H1 (cell line): ENCODE measurements around the gene COL27A1. TPM values are rescaled to one million over a fixed set of nuclear protein-coding genes. Genes with fewer than 3 reads are reported as not detected.
A peak's percentile ranks its signal among the peaks of the same experiment; 100 is the strongest.

Experiments
- CTCF ChIA-PET: fragments of 300-600 bp; sonication (Branson Sonifier 250); formaldehyde crosslinking; loops from one replicate; lab custom pipeline; 2021; ENCODE audit not compliant: partially characterized antibody; lab: Charles Lee
- POLR2A ChIA-PET: fragments of 300-600 bp; sonication (Branson Sonifier 250); formaldehyde crosslinking; loops from one replicate; lab custom pipeline; 2021; ENCODE audit warnings: inconsistent platforms; ENCODE audit not compliant: partially characterized antibody; lab: Charles Lee
- DNase-seq, 2 experiments: peaks; one replicate each; pipeline versions ENCODE4 v3.0.0 to v3.0.0-alpha.2; 2010 to 2022; ENCODE audit warnings: low spot score in 2 of 2, low read depth in 1 of 2, mixed read lengths in 1 of 2
- FAIRE-seq: peaks from 2 replicates; lab custom pipeline; 2011; peaks lifted over from hg19 to GRCh38; lab: Jason Lieb, UNC
- H2AFZ ChIP-seq: 2 replicates; pipeline ENCODE4 v1.8.1; 2012; ENCODE audit warnings: low read length, inconsistent platforms
- H2AK5ac ChIP-seq: 2 replicates; pipeline ENCODE4 v1.6.1; 2013; ENCODE audit warnings: low read depth, low read length
- H2BK120ac ChIP-seq: replicated peaks from 2 replicates; pipeline ENCODE3; 2013; ENCODE audit warnings: low read depth, low read length, inconsistent platforms
- H2BK12ac ChIP-seq: 2 replicates; pipeline ENCODE4 v1.6.1; 2013; ENCODE audit warnings: low read depth, low read length
- H2BK15ac ChIP-seq: 2 replicates; pipeline ENCODE4 v1.6.1; 2013; ENCODE audit warnings: low read length
- H2BK20ac ChIP-seq: 2 replicates; pipeline ENCODE4 v1.6.1; 2013; ENCODE audit warnings: low read length
- H2BK5ac ChIP-seq: 2 replicates; pipeline ENCODE4 v1.6.1; 2013; ENCODE audit warnings: low read depth, low read length
- H3K14ac ChIP-seq: 2 replicates; pipeline ENCODE4 v1.6.1; 2013; ENCODE audit warnings: inconsistent platforms; ENCODE audit not compliant: insufficient read length
- H3K18ac ChIP-seq: 2 replicates; pipeline ENCODE4 v1.6.1; 2013; ENCODE audit warnings: low read length; ENCODE audit errors: extremely low read depth
- H3K23ac ChIP-seq: 2 replicates; pipeline ENCODE4 v1.6.1; 2013; ENCODE audit warnings: inconsistent platforms; ENCODE audit not compliant: insufficient read length
- H3K23me2 ChIP-seq: 2 replicates; pipeline ENCODE4 v1.6.1; 2013; ENCODE audit warnings: low read depth, low read length
- H3K27ac ChIP-seq: 2 replicates; pipeline ENCODE4 v1.6.1; 2011; ENCODE audit warnings: low read depth, low read length, inconsistent platforms
- H3K27me3 ChIP-seq, 4 experiments: replicated peaks in 1 of 4; 1 replicate in 1 of 4; 2 replicates in 3 of 4; pipeline versions ENCODE4 v1.6.1 to v1.8.1; 2011 to 2013; ENCODE audit warnings: low read length in 3 of 4, mild to moderate bottlenecking in 3 of 4, inconsistent platforms in 2 of 4, mixed read lengths in 2 of 4, moderate library complexity in 1 of 4; ENCODE audit not compliant: control insufficient read depth in 3 of 4, insufficient read depth in 3 of 4; ENCODE audit errors: extremely low read depth in 1 of 4
- H3K36me3 ChIP-seq, 4 experiments: 2 replicates each; pipeline versions ENCODE4 v1.6.1 to v1.8.1; 2011 to 2013; ENCODE audit warnings: mild to moderate bottlenecking in 4 of 4, low read length in 3 of 4, moderate library complexity in 2 of 4, control low read depth in 1 of 4, inconsistent platforms in 1 of 4; ENCODE audit not compliant: insufficient read depth in 4 of 4, control insufficient read depth in 2 of 4
- H3K4ac ChIP-seq: replicated peaks from 2 replicates; pipeline ENCODE3; 2013; ENCODE audit warnings: low read length, low read depth, mixed read lengths, inconsistent platforms; ENCODE audit not compliant: insufficient read length
- H3K4me1 ChIP-seq, 4 experiments: replicated peaks in 1 of 4; 1 replicate in 1 of 4; 2 replicates in 3 of 4; pipeline versions ENCODE4 v1.6.1 to v1.8.1; 2011 to 2013; ENCODE audit warnings: low read length in 3 of 4, inconsistent platforms in 2 of 4, mixed read lengths in 1 of 4; ENCODE audit not compliant: insufficient read depth in 4 of 4, control insufficient read depth in 3 of 4
- H3K4me2 ChIP-seq, 2 experiments: 2 replicates each; pipeline versions ENCODE4 v1.6.1 to v1.8.1; 2011 to 2013; ENCODE audit warnings: low read depth in 2 of 2, low read length in 2 of 2, control low read depth in 1 of 2, inconsistent platforms in 1 of 2, mild to moderate bottlenecking in 1 of 2; ENCODE audit not compliant: insufficient read depth in 1 of 2
- H3K4me3 ChIP-seq, 4 experiments: fragments of 200-600, 300-600 bp in 1 of 4; sonication (generic), shearing (Covaris generic), sonication (Bioruptor Twin) in 1 of 4; 2 replicates each; pipeline versions ENCODE4 v1.5.1 to v1.8.1; 2011 to 2016; ENCODE audit warnings: low read length in 4 of 4, low read depth in 3 of 4, control low read depth in 2 of 4, inconsistent platforms in 2 of 4, mild to moderate bottlenecking in 2 of 4, mixed read lengths in 1 of 4, moderate library complexity in 1 of 4; ENCODE audit not compliant: insufficient read depth in 2 of 4; ENCODE audit errors: extremely low read depth in 1 of 4
- H3K56ac ChIP-seq: replicated peaks from 2 replicates; pipeline ENCODE3; 2013; ENCODE audit warnings: low read depth, mild to moderate bottlenecking, mixed read lengths, low read length, inconsistent platforms; ENCODE audit not compliant: insufficient read length
- H3K79me1 ChIP-seq: 2 replicates; pipeline ENCODE4 v1.6.1; 2013; ENCODE audit warnings: low read depth, low read length, control low read depth
- H3K79me2 ChIP-seq, 2 experiments: 2 replicates each; pipeline versions ENCODE4 v1.6.1 to v1.8.1; 2012 to 2013; ENCODE audit warnings: low read length in 2 of 2, mild to moderate bottlenecking in 2 of 2, inconsistent platforms in 1 of 2; ENCODE audit not compliant: insufficient read depth in 2 of 2, control insufficient read depth in 1 of 2
- H3K9ac ChIP-seq, 4 experiments: replicated peaks in 1 of 4; 1 replicate in 1 of 4; 2 replicates in 3 of 4; pipeline versions ENCODE4 v1.6.1 to v1.8.1; 2011 to 2013; ENCODE audit warnings: low read depth in 3 of 4, low read length in 3 of 4, control low read depth in 2 of 4, mild to moderate bottlenecking in 2 of 4, moderate library complexity in 2 of 4, inconsistent platforms in 1 of 4; ENCODE audit errors: extremely low read depth in 1 of 4
- H3K9me3 ChIP-seq, 2 experiments: 2 replicates each; pipeline versions ENCODE4 v1.6.1 to v1.8.1; 2012 to 2013; ENCODE audit warnings: mild to moderate bottlenecking in 2 of 2, moderate library complexity in 2 of 2, control low read depth in 1 of 2, inconsistent platforms in 1 of 2, low read depth in 1 of 2, low read length in 1 of 2, mixed read lengths in 1 of 2; ENCODE audit not compliant: insufficient read depth in 2 of 2
- H4K20me1 ChIP-seq, 2 experiments: replicated peaks in 1 of 2; 2 replicates each; pipeline versions ENCODE3 to v1.8.1; 2011 to 2013; ENCODE audit warnings: inconsistent platforms in 2 of 2, low read length in 2 of 2, mild to moderate bottlenecking in 1 of 2; ENCODE audit not compliant: insufficient read depth in 2 of 2, control insufficient read depth in 1 of 2
- H4K5ac ChIP-seq: 2 replicates; pipeline ENCODE4 v1.6.1; 2013; ENCODE audit warnings: low read length, low read depth, mixed read lengths, inconsistent platforms; ENCODE audit not compliant: insufficient read length
- H4K8ac ChIP-seq: 2 replicates; pipeline ENCODE4 v1.8.0; 2013; ENCODE audit warnings: mild to moderate bottlenecking, moderate library complexity, low read length, inconsistent platforms; ENCODE audit not compliant: insufficient read depth; ENCODE audit errors: extremely low read depth
- H4K91ac ChIP-seq: replicated peaks from 2 replicates; pipeline ENCODE3; 2013; ENCODE audit warnings: low read length, mixed read lengths, inconsistent platforms; ENCODE audit not compliant: insufficient read length
- POU5F1 ChIP-seq: IDR thresholded peaks from 2 replicates; pipeline ENCODE4 v1.6.1; 2011; ENCODE audit warnings: low read depth, mild to moderate bottlenecking, low read length, moderate library complexity
- WGBS, 2 experiments: shearing (Covaris generic) in 1 of 2; methylation state at CpG; one replicate each; pipeline versions ENCODE4 v1.1.6 to v1.1.7; 2013 to 2015; ENCODE audit warnings: low lambda C conversion rate in 2 of 2, mixed read lengths in 2 of 2, inconsistent platforms in 1 of 2, low coverage in 1 of 2, missing lambda C conversion rate in 1 of 2; ENCODE audit not compliant: insufficient replicate concordance in 2 of 2, insufficient coverage in 1 of 2, insufficient read length in 1 of 2; ENCODE audit errors: extremely low coverage in 1 of 2, missing lambda C conversion rate in 1 of 2; 5-methylcytosine and 5-hydroxymethylcytosine counted together
- polyA plus RNA-seq, 7 experiments: library from polyadenylated mRNA; depleted of rRNA in 3 of 7; stranded (reverse) in 5 of 7; unstranded in 2 of 7; fragments of >200 nt in 5 of 7; fragments of 200-250 nt in 2 of 7; gene quantifications; 1 replicate in 5 of 7; 2 replicates in 1 of 7; 4 replicates in 1 of 7; pipeline versions ENCODE4 v1.2.1 to v1.2.3, GENCODE V29; 2011 to 2013; ENCODE audit warnings: missing spikeins in 2 of 7, mixed read lengths in 2 of 7
- total RNA-seq: library from RNA; stranded (reverse); fragmentation: NEBNext Ultra II Directional; extraction: Animal tissue kit (Norgen Biotek cat#: 25700); gene quantifications from 2 replicates; pipeline ENCODE4 v1.2.1, GENCODE V29; 2021

Gene COL27A1
- total and polyA plus RNA-seq, 2 of the 8 experiments (the other 6 are each of a cell fraction or from before 2014, with no cell fraction given), result 15.1 to 22.8 TPM

GRCh38 chr9:114300846-114301797 is 145.8 kb downstream of the COL27A1 start:
- 94% methylated on average over 21 of the region's 31 CpGs; no CpG with 5 or more reads in 1 of the 2 experiments for WGBS, 2 experiments
- POLR2A ChIA-PET, result interaction anchor here (1.5 kb wide), 1 partner anchor 10 kb away, joined by 3 read pairs; no protein-coding TSS in a partner anchor
- FAIRE-seq (no peak), DNase-seq (peak in 1 of 2 experiments; percentile 35)
- Histone ChIP-seq H3K27ac (no peak overlapping the region), H3K9me3 (no peaks in the 10 kb centered on the region), H3K4ac (no peak overlapping the region), H3K36me3 (peaks cover 0 to 15% (median 3%) of the 10 kb centered on the region in 4 experiments; a peak in 4 of 8 replicates), H2AK5ac (no peak overlapping the region), H3K79me2 (no peaks in the 10 kb centered on the region), H3K9ac (no peak overlapping the region), H3K23me2 (no peaks in the 10 kb centered on the region), H3K23ac (no peak overlapping the region), H4K8ac (no peak overlapping the region), H3K14ac (no peak overlapping the region), H3K56ac (no peak overlapping the region), H3K4me1 (no peaks in the 10 kb centered on the region; a peak in 2 of 7 replicates), H4K91ac (no peak overlapping the region), H2BK12ac (no peak overlapping the region), H3K27me3 (no peaks in the 10 kb centered on the region), H3K4me2 (no peak overlapping the region), H2BK15ac (no peak overlapping the region), H4K5ac (no peak overlapping the region), H3K18ac (no peak overlapping the region), H2BK5ac (no peak overlapping the region), H2BK120ac (no peak overlapping the region), H3K79me1 (no peaks in the 10 kb centered on the region), H4K20me1 (peaks cover 0 to 1% of the 10 kb centered on the region in 2 experiments), H2AFZ (no peak overlapping the region), H3K4me3 (no peak overlapping the region), H2BK20ac (no peak overlapping the region)
- TF ChIP-seq POU5F1, result no peak
- CTCF ChIA-PET, result interaction anchor here (1.0 to 2.0 kb wide), 5 partner anchors 8 to 219 kb away, joined by 3 to 11 read pairs (median 4); no protein-coding TSS in a partner anchor
